Stimulated activated CD4-positive, alpha-beta T cell treated with anti-CD3 and anti-CD28 coated beads, Interleukin-1b, Interleukin-23, amount 100 ng/mL, for 24 hours (primary cell): ENCODE results near the gene HAT1.
A peak's percentile ranks its signal among the peaks of the same experiment; 100 is the strongest.
"Not testable (repeated sequence)": the region's sequence is repeated elsewhere in the genome, so short reads cannot be mapped to it uniquely, and the experiment has no call there.

Experiments used
- DNase-seq, 4 experiments: peaks; one replicate each; pipeline ENCODE4 v3.0.0-alpha.2; 2020; ENCODE audit warnings: low read depth in 4 of 4, low spot score in 1 of 4

HAT1 gene, protein sequence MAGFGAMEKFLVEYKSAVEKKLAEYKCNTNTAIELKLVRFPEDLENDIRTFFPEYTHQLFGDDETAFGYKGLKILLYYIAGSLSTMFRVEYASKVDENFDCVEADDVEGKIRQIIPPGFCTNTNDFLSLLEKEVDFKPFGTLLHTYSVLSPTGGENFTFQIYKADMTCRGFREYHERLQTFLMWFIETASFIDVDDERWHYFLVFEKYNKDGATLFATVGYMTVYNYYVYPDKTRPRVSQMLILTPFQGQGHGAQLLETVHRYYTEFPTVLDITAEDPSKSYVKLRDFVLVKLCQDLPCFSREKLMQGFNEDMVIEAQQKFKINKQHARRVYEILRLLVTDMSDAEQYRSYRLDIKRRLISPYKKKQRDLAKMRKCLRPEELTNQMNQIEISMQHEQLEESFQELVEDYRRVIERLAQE

DNA sequence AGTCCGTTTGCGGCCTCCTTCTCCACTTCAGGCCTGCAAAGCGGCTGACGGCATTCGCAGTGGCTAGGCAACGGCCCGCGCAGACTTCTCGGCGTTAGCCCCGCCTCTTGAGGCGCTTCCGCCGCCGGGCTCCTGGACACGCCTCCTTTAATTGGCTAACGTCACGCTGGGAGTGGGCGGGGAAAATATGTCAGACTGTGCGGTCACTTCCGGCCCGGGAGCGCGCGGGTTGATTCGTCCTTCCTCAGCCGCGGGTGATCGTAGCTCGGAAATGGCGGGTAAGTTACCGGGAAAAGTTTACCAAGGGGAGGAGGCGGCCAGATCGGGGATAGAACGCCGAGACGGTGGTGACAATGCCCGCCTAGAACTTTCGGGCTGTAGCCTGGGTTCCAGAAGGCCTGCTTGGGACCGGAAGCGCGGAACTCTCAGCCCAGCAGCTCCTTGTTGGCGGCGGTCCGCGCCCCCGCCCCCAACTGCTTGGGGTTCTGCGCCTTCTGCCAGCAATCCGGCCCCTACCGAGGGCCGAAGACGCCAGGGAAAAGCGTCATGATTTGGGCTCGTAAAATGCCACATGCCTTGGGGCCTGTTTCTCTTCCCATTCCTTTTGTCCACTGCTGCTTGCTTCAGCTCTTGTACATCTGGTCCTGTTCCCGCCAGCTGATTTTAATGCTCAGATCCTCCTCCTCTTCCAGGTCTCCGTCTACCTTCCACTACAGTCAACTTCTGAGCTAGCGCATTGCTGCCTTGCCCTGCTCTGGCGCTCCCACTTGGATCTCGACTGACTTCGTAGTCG is at the start of gene HAT1:
HAT1 (plus strand) TSS at position 232 of the 793 bp plus-strand sequence; CDS start at position 272, 40 bp downstream.
- DNase-seq: peak; percentile 95 to 99 (median 98)

DNA sequence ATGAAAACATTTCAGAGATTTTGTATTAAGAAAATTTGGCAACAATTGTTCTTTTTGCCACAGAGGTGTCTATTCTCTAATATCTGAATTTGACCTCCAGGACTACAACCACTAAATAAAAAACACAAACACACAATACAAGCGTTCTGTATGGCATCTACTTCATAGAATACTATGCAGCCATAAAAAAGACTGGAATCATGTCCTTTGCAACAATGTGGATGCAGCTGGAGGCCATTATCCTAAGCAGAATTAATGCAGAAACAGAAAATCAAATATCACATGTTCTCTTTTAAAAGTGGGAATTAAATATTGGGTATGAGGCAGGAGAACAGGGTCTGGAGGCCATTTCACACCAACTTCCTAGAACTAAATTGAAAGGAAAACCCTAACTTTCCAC is 47.7 kb upstream of the HAT1 start:
- DNase-seq: no peak

DNA sequence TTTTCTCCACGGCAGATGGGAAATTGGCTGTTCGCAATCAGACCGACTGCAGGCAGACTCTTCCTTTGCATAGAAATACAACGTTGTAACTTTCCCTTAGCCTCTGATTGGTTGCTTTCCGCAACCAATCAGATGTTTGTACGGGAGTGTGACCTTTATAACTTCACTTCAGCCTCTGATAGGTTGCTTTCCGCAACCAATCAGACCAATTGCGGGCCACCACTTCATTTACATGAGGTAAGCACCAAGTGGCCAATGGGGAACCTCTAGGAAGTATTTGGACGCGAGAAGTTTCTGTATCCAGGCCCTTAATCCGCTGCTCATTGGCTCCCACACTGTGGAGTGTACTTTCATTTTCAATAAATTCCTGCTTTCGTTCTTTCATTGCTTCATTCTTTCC is 47.3 kb upstream of the HAT1 start:
- no peak for DNase-seq

DNA sequence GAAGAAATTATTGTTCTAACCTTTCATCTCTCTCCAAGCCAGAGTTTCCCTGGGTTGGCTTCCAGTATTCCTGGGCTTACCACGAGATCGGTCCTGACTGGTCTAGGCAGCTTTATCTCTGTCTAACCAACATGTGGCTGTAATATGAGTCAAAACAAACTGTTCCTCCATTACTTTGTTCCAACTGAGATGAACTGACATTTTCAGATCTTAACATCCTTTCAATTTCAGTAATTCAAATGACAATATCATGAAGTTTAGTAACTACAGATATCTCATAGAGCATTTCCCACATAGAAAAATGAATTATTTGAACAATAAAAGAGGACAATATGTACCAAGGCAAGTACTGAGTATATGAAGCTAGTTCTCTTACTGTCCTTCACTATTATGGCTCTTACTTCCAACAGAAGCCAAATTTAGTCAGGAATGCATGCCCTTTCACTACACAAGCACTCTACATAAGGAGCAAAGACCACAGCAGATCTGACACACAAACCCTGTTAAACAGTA is 43.7 kb upstream of the HAT1 start:
- no peak for DNase-seq

DNA sequence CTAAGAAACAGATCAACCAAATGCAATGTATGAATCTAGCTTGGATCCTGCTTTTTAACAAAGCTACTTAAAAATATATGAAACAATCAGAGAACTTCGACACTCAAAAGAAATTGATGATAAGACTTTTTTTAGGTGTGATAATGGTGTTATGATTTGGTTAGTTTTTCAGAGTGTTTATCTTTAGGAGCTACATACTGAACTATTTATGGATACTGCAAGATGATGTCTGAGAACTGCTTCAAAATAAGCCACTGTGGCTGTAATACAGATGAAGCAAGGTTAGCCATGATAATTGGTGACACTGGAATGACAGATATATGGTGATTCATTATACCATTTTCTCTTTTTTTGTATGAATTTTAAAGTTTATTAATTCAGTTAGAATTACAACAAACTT is 42.4 kb upstream of the HAT1 start:
- DNase-seq: no peak

DNA sequence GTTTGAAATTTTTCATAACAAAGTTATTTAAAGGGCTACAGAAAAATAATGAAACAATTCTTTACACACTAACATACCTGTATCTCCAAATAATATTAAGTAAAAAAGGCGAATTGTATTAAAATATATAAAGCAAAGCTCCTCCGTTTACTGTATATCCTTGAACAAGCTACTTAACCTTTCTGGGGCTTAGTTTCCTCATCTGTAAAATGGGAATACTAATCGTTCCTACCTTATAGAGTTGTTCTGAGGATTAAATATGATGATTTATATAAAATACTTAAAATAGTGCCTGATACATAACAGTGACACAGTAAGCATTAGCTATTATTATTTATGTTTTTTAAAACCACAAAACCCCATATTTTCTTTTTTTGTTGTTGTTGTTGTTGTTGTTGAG is 41.5 kb upstream of the HAT1 start:
- DNase-seq: no peak

DNA sequence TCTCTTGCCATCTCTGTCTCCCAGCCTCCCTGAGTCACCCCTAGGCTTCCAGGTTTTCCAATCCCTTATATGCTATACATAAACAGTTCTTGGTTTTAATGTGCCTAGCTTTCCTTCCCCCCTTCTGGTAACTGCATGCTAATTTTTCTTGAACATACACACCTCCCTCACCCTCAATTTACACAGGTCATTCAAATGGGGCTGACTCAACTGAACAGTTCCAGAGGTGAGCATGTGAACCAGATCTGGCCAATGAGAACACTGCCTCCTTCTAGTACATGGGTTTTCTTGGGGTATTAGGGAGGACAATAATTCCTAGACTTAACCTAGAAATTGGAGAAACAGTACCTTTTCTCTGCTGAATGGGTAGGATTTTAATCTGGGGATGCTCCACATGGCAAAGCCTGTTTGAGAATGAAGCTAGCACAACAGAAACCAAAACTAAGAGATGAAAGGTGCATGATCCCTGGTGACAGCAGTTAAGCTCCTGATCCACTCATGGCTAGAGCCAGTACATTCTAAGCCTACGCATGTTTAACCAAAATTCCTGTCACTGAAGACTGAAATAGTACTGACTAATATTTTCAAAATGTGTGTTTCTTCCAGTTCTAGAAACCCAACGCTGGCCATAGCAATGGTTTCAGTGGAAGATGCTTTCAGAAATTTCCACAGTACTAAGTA is 40.0 kb upstream of the HAT1 start:
- no peak for DNase-seq

DNA sequence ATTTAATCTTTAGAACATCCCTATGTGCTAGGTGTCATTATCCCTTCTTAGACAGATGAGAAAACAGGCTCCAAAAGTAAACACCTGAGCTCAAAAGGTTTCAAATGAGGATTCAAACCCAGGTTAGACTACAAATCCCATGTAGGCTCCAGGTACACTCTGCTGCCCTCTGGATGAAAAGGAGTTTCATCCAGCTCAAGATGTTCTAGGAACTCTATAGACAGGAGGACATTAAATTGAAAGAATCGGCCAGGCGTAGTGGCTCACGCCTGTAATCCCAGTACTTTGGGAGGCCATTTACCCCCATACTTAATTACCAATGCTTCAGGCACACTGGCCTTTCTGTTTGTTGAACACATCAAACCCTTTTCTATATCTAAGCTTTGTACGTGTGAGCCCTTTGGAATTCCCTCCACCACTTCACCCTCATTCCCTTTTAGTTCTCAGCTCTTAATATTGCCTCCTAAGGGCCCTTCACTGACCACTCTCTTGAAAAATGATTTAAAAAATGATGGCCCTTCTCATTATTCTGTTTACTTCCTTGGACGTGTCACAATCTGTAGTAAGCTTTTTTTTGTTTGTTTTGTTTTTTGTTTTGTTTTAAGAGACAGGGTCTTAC is 38.9 kb upstream of the HAT1 start:
- no peak for DNase-seq

DNA sequence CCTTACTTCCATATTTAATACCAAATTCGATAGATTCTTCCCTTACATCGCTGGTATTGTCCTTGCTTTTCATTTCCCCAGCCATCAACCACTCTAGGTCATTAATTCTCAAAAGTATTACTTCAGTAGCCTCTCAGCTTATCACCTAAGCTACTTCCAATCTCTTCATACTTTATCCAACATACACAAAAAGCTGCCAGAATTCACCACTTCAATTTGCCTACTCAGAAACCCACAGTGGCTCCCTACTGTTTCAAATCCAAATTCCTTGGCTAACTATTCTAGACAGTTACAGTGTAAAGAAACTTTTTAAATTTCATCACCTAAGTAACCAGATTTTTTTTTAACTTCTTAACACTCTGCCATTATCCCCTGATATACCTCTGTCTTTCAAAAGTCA is 32.9 kb upstream of the HAT1 start:
- no peak for DNase-seq

DNA sequence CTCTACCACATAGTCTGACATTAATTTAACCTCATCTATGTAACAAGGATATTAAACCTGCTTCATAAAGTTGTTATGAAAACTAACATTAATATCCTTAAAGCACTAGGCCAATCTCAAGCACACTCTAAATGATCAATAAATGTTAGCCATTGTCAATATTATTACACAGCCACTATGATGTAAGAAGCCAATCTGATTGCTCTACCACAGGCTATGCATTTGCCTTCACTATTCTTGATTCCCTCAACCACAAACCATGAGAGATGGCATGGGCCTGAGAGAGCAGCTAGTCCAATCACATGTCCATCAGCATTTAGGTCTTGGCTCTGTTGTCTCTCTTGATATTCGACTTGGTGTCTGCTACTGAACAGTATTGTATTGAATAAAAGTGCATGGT is 32.5 kb upstream of the HAT1 start:
- DNase-seq: no peak

DNA sequence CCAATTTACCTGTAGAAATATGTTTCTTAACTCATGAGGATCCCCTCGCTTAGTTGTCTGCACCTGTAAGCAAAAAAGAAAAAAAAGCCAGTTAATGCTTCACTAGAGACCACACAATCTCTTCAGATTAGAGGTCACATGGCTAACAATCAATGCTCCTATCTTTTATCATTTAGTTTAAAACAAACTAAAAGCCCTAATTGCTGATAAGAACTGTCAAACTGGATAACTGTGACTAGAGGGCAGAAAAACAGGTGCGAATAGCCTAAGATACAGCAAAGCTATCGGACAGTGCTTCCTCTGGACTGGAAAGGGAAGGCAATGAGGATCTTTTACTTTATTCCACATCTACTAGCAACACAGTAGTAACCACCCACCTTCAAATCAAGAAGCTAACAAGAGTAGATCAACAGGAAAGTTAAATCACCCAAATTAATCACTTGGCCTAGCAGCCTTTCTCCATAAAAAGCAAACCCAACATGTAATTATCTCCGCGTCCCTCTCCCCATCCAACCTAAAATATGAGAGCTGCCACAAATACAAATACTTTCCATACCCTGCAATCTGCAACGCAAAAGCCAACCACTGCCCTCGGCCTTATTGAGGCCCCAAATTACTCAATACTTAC is 29.0 kb upstream of the HAT1 start:
- no peak for DNase-seq

DNA sequence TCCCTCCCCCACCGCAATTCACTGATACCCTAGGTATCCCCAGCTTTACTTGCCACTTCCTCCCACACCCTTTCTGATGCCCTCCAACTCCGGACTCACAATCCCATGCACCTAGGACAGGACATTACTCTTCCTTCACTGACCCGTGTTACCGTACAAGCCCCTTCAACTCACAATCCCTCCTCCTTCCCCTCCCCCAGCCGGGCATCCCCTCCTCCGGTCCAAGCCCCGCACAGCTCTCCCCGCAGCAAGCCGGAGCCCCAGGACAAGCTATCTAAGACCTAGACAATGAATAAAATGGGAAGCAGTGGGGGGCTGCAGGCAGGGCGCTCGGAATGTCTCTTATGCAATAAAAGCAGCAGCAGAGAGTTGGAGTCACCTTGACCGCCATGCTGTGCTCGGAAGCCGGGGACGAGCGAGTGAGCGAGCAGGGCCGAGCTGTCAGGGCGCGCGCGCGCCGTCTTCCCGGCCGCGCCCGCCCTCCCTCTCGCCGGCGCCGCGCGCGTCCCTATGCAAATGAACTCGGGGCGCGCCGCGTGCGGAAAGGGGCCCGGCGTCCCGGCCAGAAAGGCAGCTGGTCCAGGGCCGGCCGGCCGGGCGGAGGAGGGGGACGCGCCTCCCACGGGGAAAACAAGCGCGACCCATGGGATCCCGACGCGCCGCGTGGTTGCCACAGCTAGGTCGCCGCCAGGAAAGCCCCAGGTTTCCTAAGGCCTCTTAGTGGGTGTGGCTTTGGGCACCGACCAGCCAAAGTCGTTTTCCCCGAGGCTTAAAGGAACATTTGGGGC is 28.2 kb upstream of the HAT1 start, which contains the start of gene SLC25A12:
SLC25A12 (minus strand) TSS at position 421 of the 788 bp plus-strand sequence; CDS start at position 391, 30 bp downstream.
- peak; percentile 34 to 70 (median 54) for DNase-seq

DNA sequence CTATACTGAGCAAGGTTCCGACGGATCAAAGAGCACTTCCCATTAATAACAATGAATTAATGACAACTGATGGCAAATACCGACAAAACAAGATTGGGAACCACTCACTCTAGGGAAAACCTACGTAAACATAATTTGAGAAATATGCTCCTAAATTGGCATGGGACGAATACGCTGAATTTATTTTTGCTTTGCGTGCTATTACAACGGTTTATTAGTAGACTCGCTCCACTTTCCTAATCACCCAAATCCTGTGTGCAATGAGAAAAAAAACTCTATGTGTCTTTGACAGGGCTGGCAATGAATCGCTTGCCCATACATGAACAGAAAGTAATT is 27.7 kb upstream of the HAT1 start:
- no peak for DNase-seq

DNA sequence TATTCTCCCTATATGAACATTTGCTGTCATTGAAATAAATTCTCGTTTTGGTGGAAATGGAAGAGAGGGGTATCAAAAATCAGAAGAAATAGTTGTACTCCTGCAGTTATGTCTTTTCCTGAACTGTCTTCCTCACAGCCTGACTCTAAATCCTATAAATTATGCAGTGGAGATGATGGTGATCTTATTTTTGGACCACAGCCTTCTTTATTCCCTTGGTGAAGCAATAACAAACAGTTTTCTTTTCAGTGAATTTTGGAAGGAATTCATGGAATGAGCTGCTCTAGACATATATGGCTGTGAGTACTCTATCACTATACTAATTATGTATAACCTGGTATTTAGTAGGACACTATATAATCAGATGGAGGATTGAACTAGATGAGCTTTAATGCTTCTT is 26.5 kb upstream of the HAT1 start:
- no peak for DNase-seq

DNA sequence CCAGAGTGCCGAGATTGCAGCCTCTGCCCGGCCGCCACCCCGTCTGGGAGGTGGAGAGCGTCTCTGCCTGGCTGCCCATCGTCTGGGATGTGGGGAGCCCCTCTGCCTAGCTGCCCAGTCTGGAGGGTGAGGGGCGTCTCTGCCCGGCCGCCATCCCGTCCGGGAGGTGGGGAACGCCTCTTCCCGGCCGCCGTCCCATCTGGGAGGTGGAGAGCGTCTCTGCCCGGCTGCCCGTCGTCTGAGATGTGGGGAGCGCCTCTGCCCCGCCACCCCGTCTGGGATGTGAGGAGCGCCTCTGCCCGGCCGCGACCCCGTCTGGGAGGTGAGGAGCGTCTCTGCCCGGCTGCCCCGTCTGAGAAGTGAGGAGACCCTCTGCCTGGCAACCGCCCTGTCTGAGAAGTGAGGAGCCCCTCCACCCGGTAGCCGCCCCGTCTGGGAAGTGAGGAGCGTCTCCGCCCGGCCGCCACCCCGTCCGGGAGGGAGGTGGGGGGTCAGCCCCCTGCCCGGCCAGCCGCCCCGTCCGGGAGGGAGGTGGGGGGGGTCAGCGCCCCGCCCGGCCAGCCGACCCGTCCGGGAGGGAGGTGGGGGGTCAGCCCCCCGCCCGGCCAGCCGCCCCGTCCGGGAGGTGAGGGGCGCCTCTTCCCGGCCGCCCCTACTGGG is 22.5 kb upstream of the HAT1 start:
- DNase-seq: not testable (repeated sequence)

DNA sequence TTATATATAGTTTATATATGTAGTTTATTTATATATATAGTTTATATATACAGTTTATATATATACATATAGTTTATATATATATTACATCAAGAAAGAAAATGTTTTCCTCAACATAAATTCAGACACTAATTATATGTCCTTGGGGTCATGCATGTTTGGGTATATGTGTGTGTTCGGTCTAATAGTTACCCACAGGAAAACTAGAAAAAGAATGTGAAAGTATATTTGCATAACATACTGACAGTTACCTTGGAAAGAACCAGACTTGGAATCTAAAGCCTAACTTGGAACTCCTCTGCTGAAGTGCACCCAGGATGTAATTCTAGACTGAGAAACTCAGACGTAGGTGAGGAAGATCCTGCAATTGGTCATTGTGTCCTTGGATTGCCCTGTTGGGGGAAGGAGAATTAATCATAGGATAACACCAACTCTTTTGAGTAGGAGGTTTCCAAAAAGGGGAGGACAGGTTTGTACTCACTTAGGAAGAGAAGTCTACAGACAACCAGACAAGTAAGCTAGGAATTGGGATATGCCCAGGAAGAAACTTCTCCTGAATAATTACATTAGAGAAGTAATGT is 19.3 kb upstream of the HAT1 start:
- no peak for DNase-seq

DNA sequence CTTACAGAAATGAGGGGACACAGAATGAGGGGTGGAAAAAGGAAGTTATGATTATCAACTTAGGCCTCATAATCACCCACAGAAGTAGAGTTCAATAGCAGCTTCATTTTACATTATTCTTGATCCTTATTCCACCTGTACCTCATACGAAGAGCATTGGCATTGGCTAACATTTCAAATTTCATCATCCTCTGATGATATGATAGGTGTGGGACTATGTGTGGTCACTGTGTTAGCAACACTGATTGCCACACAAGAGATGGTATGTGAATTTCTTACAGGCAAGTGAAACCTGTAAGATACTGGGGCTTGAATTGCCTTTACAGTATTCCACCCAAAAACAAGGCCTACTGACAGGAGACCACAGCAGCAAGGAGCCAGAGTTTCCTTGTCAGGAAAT is 14.0 kb upstream of the HAT1 start:
- DNase-seq: no peak

DNA sequence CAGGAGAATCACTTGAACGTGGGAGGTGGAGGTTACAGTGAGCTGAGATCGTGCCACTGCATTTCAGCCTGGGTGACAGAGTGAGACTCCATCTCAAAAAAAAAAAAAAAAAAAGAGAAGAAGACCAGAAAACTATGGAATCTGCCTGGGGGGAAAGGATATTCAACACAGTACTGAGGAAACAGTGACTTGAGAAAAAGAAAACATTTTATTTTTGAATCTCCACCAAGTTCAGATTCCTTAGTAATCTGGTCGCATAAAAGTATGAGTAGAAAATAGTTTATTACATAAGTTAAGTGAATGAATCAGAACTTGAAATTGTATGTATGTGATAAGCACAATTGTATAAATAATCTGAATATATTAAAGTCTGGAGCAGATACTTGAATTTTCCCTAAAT is 13.0 kb upstream of the HAT1 start:
- DNase-seq: no peak

DNA sequence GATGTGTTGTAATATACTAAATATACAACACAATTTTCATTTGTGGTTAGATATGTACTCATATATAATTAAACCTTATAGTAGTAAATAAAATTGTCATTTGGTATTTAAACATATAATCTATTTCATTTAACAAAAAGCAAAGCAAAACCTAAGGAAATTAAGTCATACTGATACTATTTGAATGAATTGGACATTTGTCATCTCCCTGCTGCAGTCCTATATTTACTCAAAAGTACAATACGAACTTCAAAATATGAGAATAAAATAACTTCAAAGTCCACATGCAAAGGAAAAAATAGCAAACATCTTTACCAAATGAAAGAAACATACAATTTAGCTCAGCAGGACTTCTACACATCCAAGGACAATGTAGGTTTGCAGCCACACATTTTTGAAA is 11.8 kb upstream of the HAT1 start:
- DNase-seq: no peak
